HG03469 (cell line): ENCODE measurements around the gene PCNX2.

ENCODE experiments used
- ATAC-seq: cut with Tn5 transposase; IDR thresholded peaks from one replicate; pipeline ENCODE4 v1.9.1; 2021; ENCODE audit warnings: mild to moderate bottlenecking, moderate library complexity, moderate number of reproducible peaks; ENCODE audit not compliant: unreplicated experiment

PCNX2 gene

DNA sequence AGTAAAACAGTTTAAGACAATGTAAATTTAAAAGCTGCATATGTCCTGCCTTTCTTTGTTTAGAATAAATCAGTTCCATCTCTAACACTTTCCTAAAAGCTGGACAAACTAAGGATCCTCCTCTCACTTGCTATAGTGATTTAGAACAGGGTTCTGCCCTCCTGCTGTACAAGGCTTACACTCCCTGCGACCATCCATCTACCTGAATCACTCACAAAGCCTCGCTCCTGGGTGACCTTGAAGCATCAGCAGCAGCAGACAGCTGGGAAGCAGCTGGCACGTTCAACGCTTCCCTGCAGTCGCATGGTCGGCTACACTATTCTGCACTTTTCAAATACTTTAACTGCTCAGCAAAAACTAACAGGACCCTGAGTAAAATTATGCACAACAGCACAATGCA lies 217.1 kb downstream of the PCNX2 start:
- ATAC-seq, result no peak

DNA sequence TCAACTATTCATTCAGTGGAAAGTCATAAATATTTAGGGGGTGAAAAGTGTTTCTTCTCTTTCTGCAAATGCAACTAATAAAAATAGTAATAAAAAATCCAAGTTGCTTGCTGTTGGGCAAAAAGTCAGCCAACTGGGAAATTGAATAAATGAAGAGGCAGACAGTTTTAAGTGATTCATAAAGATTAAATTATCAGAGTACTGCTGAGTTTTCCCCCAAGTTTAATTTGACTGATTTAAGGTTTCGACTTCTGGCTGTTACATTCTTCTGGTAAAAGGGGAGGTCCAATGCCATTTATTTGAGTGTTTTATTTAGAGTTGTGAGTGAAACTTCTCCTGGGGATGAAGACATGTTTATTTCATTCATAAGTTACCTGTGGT lies 219.6 kb downstream of the PCNX2 start:
- ATAC-seq, result no peak

DNA sequence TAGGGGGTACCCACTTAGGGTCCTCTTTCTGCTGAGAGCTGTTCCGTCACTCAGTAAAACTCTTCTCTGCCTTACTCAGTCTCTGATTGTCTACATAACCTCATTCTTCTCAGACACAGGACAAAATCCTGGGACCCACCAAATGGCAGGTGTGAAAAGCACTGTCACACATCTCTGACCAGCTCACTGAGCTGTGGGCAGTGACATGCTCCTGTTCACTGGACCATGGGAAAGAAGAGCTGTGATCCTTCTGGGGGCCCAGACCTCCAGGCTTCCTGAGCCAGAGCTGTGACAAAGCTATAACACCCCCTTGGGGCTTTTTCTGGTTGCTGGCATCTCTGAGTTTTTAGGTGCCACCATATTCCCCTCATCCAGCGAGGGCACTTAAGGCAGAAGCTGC lies 229.4 kb downstream of the PCNX2 start:
- no peak for ATAC-seq

DNA sequence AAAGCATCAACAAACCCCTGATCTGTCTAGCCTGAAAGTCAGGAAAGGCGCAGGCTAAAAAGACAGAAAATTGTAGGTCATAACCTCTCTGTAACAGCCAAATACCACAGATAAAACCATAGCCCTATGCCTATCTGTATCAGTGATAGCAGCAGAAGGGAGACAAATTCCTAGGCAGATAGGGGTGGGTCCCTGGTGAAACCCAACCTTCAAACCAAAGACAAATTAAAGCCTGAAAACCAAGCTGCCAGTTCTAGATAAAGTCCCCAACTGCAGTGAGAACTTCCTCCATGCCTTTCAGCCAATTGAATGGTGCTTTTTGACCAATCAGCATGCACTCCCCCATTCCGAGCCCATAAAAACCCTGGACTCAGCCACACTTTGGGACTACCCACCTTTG lies 229.8 kb downstream of the PCNX2 start:
- no peak for ATAC-seq

DNA sequence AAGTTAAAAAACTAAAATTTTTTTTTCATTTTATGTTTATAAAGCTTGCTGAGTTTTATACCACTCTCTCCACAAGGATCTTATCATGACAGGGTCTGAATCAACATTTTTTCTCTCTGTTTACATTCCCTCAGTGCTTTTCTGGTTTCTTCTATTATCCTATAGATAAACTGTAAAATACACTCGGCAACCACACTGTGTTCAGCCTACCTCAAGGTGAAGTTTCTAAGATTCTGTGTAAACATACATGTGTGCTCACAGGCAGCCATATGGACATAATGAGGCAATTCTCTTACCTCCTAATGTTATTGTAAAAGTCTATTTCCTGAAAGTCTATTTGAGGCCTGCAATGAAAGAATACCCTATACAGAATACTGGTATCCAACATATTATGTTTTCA lies 230.5 kb downstream of the PCNX2 start:
- no peak for ATAC-seq

DNA sequence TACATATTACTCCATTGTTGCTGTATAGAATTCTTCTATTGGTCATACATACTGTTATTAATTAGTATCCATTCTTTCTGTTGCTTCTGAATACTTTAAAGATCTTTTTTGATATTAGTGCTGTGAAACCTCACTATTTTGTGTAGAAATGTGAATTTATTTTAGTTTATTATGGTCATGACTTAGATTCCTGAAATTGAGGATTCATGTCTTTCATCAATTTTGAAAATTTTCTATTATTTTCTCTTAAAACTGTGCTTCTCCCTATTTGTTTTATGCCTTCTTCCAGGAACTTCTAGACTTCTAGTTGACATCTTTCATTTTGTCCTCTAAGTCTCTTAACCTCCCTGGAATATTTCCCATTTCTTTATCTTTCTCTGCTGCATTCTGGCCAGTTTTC lies 232.1 kb downstream of the PCNX2 start:
- ATAC-seq, result no peak

DNA sequence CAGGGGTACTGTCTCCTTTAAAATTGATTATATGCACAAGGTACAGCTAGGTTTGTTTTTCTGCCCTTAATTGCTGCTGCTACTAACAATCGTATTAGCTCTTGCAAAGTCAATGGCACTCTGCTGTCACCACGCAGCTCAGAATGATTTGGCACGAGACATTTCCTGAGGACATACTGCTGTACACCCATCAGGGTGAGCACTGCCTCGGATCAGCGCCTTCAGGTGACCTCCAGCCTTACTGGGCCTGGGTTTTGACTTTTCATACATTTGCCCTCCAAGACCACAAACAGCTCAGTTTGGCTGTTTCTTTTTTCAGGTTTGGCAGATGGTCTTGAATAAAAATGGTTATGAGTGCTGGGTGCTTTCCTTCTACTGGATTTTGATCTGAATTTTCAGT lies 234.3 kb downstream of the PCNX2 start:
- no peak for ATAC-seq

DNA sequence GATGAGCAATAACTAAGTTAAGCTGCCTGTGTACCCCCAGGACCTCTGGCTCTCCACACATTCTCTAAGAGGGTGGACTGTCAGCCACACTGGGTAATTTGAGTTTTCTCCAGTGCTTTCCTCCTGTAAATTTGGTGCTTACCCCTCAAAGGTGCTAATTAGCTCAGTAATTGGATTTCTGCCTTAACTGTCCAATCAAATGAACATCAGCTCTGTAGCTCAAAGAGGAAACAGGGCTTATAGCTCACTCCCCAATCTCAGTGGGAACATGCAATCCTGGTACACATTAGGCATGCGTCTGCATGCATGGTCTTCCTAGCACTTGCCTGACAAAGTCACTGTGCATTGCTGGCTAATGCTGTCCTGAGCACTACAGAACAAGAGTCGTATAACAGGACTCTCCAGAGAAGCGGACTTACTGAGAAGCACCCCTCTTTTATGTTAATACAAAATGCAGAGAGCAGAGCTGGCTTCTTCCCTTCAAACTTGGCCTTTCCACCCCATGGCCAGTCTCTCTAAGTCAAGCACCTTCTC lies 235.0 kb downstream of the PCNX2 start:
- no peak for ATAC-seq

DNA sequence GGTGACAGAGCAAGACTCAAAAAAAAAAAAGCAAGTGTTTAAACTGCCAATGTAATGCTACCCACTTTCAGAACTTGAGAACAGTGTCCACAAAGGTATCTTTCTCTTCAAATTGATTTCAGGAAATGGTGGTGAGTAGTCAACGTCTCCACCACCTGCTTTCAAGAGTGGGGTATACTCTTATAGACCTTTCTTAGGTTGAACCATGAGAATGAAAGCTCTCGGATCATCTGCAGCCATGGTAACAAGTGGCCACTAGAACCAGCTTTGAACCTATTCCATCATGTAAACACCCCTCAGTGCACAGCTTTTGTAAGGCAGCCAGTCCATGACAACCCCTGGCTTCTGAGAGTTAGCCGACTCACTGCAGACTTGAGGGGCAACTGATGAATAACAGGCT lies 237.7 kb downstream of the PCNX2 start:
- ATAC-seq, result no peak

DNA sequence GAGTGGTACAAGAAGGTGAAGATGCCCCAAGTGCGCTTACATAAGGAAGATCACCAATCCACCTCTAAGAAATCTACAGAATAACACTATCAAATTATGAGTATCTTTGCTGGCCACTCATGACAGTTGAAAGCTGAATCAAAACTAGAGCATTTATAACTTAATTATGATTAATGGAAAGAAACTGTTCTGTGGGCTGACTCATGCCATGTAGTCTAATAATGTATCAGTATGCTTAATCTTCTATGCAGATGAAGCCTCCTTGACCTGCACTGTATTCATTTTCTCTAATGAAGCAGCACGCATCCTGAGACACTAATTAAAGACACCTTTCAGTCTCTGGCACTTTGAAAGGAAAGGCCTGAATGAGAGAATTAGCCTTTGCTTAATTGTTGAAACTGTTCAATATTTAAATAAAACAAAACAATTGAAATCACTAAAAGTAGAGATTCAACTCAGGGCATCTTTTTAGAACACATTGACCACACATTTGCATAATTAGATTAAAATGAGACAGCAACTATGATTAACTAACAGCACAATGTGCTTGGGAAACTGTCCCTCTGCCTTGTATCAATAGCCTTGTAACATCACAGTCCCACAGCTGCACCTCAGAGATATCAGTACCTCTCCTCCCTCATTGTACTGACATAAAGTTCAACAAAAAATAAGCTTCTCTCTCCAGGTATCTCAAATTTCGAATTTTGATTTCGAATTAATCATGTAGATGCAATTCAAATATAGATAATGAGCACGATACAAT lies 239.5 kb downstream of the PCNX2 start:
- no peak for ATAC-seq

DNA sequence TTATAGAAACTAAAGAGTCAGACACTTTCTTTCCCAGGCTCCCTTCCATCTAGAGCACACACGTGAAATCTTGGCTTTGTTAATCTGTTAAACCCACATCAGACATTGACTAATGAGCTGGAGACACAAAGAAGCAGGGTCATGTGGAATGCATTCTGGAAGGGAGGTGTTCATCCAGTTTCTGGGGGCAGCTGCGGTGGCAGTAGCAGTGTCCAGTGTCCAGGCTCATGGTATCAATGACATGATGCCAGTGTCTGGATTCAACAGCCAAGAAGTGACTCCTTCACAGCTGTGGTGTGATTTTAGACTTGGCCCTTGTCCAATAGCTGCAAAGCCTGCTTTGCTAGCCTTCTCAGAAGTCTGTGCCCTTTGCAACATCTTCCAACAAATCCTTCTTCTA lies 249.9 kb downstream of the PCNX2 start:
- ATAC-seq, result no peak

DNA sequence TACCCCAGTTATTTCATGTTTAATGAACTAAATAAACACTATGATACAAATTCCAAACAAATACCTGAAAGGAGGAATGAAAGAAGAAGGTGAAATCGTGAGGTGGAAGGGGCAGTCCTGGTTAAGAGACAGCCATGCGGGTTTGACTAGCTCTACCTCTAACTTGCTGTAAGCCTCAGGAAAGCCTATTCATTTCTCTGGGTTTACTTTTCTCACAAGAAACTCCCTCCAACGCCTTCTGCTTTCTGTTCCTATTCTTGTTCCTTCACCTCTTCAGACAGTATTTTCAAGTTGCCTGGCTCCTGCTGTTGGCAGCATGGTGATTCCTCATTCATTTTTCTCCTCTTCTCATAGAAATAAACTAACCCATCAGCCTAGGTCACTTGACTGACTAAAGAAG lies 252.7 kb downstream of the PCNX2 start:
- ATAC-seq, result no peak

DNA sequence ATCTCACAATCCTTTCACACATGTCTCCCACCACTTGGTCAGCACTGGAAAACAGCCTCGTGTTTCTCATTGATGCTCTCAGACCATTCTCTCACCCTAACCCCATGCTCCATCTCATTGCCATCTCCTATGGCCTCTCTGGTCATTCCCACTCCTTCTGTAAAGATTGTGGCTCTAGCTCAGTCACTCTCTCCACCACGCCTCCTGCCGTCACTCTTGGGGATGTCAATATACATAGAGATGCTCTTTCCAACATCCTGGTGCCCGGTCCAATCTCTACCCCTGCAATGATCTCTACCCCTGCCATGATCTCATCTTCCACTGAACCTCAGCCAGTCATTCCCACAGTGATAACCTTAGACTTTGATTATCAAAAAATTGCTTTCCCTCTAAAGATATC lies 255.0 kb downstream of the PCNX2 start:
- ATAC-seq, result no peak

DNA sequence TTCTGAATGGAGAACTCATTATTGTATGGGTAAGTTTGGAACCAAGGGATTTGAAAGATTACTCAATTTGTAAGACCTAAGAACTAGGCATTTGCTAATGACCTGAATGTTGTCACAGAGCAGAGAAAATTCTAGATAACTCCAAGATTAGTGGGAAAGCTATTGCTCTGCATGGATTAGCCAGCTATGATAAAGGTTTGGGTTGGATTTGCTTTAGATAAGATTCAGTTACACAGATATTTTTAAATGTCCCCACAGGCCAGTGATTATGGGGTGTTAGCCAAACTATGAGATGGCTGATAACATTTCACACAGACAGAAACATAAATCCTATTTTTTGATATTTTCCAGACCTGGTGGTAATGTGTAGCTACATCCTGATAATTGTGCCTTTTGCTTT lies 256.9 kb downstream of the PCNX2 start:
- ATAC-seq, result no peak

DNA sequence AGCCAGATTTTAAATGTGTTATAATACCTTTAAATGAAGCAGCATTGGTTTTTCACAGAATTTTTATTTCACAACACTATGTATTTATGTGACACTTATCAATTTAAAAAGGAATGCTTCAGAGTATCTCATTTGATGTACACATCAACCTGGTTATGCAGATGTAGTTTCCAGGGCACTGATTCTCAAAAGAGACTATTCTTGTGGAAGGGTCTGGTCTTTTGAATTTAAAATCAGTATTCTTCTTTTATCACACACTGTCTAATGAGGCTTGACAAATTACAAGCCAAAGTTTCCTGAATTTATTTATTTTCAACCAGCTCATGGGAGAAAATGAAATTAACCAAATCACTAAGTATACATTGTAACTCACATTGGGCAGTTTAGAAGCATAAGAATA lies 257.7 kb downstream of the PCNX2 start:
- ATAC-seq, result no peak

DNA sequence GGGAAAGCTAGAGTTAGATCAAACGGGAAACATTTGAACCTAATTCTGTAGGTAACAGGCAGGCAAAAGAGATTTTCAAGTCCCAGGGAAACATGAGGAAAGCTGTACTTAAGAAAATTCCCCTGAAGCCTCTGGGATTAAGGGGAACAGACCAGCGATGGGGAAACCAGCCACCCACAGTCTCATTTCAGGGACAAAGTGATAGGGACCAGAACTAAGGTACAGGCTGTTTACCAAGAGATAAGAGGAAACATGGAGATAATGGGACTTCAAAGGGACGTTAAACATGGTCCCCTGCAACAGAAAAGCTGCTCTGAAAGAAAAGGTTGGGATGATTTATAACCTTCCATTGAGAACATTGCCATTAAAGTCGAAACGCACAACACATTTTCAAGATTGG lies 260.7 kb downstream of the PCNX2 start:
- no peak for ATAC-seq

DNA sequence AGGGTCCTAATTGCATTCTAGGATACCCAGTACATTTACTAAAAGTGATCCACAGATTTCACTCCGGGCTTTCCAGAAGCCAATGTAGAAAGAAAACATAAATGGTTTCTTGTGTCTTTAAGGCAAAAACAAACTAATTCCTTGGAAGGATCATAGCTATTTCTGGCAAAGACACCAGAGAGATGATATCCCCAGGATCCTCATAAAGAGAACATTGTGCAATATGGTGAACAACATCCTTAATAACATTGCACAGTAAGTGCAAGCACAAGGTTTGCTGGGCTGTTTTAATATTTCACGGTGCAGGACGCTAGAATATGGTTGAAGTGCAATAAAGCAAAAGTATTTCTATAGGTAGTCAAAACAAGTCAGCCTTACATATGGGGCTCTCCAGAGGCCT lies 262.2 kb downstream of the PCNX2 start:
- no peak for ATAC-seq

DNA sequence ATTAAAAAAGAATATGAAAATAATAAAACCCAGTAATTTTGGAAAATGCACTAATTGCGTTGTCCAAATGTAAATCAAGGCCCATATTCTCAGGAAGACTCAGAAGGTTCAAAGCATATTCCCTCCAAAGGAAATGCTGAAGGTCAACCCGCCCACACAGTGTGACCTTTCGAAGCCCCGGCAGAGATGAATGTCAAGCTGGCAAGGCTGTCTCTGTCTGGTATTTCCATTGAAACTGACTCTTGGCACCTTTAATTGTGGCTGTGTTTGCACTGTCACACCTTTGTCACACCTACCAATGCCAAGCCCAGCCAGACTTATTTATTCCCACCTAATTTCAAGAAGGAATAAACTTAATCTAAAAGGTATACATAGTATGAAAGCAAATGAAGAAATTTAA lies 262.6 kb downstream of the PCNX2 start:
- ATAC-seq, result no peak

DNA sequence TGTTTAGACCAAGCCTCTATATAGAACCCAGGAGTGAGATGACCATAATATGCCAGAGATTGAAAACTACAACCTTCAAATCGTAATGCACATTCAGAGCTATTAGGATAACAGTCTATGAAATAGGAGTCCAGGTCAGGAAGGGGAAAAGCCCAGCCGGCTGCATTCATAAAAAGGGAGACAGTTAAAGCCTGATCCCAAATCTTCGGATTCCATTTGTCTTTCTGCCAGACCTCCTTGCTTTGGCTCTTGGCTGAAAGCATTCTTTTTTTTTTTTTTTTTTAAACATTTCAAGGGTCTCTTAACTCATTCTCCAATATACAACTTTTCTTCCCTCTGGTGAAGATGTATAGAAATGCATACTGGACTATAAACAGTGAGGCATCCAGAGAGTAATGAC lies 264.0 kb downstream of the PCNX2 start:
- ATAC-seq, result no peak

DNA sequence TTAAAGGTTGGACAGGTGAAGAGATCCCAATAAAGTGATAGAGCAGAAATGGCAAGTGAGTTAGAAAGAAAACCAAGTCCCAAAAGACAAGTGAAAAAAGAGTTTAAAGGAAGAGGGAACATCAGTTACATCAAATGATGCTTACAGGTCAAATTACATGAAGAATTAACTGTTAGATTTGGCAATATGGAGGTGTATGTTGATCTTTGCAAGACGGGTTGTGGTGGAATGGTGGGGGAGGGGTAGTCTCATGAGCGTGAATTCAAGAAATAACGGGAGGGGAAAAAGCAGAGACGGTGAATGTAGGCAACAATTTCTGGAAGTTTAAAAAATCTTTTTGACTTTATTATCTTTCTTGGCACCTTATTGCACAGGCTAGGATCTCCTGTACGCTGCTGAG lies 268.5 kb downstream of the PCNX2 start:
- no peak for ATAC-seq

DNA sequence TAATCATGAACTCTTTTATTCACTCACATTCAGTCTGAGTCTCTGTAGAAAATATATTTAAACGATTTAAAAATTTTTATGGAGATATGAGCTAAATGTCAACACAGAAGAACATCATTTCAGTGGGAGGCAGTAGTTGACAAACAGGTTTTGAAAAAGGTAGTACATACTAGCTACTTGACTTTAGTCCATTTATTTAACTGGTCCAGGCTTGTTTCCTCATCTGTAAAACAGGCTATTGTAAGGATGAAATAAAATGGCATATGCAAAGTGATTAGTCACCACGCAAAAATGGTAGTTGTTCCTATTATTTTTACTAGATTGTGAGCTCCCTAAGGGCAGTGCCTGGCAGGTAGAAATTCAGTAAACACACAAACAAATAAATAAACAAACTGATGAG lies 270.0 kb downstream of the PCNX2 start:
- ATAC-seq, result no peak

DNA sequence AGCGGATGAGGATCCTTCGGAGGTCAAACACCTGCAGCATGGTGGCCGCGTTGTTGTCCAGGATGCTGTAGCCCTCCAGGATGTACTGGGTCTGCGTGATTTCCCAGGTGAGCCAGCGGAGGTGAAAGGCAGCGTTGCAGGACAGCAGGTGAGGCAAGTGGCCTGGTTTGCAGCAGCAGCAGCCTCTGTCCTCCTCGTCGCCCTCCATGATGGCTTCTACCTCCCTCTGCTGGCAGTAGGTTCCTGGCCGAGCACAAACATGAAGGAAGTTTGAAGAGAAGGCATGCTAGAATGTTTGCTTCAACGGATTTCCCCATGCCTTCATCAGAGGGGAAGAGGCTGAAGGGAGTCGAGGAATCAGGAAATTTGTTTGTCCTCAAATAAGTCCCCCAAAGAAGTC lies 270.4 kb downstream of the PCNX2 start:
- ATAC-seq, result no peak

DNA sequence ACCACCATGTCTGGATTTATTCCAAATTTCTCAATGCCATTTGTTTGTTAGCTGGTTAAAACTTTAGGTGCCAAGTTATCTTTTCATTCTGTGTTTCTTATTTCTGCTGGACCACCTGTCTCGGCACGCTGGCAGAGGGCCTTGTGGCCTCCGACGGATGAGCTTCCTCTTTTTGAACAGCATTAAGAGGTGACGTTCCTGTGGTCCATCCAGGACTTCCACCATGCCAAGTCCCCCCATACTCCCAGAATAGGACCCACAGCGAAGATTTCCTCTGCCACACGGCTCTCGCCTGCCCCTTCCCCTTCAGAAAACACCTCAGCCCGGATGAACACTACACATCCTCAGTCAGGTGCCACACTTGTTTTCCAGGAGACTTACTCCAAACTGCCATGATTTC lies 271.3 kb downstream of the PCNX2 start:
- ATAC-seq, result no peak
